CD4-positive, alpha-beta T cell treated with Interleukin-6 for 4 hours (primary cell): ENCODE data around the gene MYL7.

Experiments used
- DNase-seq: peaks from one replicate; pipeline ENCODE4 v3.0.0-alpha.2; 2020; ENCODE audit warnings: mixed read lengths

The MYL7 gene

DNA sequence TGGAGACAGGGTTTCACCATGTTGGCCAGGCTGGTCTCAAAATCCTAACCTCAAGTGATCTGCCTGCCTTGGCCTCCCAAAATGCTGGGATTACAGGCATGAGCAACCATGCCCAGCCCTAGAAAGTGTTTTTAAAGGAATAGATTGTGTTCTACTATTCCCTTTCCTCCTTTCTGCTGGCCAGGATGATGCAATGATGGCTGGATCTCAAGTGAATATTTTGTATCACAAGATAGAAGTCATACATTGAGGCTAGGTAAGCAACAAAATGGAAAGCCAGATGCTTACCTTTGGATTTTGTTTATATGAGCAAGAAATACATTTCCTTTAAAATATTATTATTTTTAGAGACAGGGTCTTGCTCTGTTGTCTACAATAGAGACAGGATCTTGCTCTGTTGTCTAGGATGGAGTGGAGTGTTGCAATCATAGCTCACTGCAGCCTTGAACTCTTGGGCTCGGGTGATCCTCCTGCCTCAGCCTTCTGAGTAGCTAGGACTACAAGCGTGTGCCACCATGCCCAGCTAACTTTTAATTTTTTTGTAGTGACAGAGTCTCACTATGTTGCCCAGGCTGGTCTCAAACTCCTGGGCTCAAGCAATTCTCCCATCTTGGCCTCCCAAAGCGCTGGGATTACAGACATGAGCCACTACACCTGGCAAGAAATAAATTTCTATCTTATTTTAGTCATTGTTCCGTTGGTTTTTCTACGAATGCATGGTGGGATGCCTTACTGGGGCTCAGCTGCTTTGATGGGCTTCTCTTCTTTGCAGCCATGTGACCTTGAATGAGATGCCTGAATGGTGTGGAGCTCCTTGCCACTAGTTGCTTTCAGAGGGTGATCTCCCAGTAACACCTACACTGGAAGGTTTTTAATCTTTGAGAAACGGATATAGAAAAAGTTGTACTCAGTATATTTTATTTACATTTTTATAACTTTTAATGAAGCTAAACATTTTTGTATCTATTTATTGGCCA is 42.8 kb downstream of the MYL7 start:
- DNase-seq, result no peak

DNA sequence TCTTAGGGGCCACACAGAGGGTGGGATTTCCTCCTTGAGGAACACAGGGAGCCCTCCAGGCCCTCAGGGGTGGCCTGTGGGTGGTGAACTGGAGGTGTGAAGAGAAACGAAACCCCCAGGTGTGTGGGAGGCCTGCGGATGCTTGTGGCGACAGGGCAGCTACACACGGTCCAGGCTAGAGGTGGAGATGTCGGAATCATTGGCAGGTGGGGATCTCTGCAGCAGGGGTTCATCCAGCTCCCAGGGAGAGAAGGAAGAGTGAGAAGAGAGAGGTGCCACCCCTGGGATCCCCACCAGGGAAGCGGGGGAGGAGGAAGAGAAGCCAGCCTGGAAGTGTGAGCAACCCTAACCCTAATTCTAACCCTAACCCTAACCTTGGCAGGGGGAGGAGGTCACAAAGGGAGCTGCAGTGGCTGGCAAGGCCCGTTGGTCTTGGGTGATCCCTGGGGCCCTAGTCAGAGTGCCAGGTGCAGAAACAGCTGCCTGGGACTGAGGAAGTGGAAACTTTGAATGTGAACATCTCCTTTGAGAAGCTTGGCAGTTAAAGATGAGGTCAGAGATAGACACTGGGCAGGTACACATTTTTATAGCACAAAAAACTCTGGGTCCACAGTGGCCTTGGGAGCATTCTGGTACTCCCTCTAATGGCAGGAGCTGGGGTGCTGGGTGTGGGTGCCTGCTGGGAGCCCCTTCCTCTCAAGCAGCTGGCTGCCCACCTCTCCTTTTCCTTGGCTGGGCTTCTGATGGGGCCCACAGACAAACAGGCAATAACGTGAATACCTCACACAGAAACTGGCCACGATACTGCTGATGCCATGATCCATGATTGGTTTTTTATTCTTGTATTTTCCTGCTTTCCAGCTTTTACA is 43.8 kb downstream of the MYL7 start:
- no peak for DNase-seq

- DNase-seq, result no peak
Observed at GRCh38 chr7:44096326-44096881, 44.7 kb downstream of the MYL7 start.

DNA sequence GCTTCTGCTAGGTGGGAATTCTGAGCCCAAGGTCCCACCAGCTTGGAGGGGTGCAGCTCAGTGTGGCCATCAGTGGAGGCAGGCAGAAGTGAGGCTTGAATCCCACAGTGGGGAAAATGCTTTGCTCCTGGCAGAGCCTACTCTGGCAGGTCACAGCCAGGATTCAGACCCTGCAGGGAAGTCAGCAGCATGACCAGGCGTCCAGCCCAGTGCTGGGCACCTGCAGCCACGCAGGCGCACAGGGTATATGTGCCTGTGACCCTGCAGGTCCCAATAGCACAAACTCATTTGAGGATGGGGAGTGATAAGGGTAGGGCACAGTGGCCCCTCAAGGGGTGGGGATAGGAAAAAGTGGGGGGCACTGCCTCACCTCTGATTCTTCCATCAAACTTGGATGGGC is 45.4 kb downstream of the MYL7 start:
- DNase-seq, result no peak

DNA sequence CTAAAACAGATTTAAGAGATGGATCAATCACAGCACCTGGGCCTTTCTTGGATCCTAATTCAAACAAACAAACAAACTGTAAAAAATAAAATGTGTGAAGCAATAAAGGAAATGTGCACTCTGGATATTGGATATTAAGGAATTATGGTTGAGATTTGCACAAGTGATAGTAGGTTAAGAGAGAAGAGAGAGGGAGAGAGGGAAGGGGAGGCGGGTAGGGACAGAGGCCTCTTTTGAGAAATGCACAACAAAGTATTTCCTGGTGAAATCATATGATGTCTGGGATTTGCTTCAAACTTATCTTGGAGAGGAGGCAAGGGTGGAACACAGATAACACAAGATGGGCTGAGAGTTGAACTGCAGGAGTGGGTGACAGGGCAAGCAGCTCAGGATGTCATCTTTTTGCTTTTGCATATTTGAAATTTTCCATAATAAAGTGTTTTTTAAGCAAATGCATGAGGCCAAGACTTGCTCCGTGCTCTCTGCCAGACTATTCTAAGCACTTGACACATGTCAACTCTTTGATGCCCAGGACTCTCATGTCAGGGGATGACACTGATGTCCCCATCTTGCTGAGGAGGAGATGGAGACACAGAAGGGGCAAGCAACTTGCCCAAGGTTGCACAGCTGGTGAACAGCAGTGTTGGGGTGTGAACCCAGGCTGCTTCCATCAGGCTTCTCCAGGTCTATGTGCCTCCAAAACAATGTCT is 46.1 kb downstream of the MYL7 start:
- no peak for DNase-seq

DNA sequence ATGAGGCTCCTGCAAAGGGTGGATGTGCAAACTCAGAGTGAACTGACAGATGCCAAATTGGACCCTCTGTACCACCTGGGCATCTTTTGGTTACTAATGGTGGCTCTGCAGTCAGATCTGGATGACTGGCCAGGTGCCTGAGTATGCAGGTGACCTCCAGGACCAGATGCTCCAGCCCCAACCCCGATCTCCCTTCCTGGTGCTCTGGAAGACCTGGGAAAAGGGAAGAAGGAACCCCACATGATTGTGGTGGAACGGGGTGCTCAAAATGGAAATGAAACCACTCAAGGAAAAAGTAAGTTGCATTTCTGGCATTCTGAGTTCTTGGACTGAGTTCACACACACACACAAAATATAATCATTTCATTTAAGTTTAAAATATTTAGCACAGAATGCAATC is 46.8 kb downstream of the MYL7 start:
- DNase-seq, result no peak

- no peak for DNase-seq
Observed at GRCh38 chr7:44093102-44093641, 48.0 kb downstream of the MYL7 start.
